Upper lobe of left lung (tissue), 6 donors: Measurements from ENCODE around the gene MEAK7. TPM values are rescaled to one million over a fixed set of nuclear protein-coding genes. Genes with fewer than 3 reads are reported as not detected.
"Not testable (repeated sequence)": the region's sequence is repeated elsewhere in the genome, so short reads cannot be mapped to it uniquely, and the experiment has no call there.

Experiments used
- ATAC-seq, 2 donors: fragments of 200-7000 bp; cut with Tn5 transposase; one replicate each; pipeline ENCODE4 v1.9.1; 2022; ENCODE audit warnings: mild to moderate bottlenecking in 2 of 2, moderate library complexity in 2 of 2; ENCODE audit not compliant: low FRiP score in 2 of 2
- DNase-seq, 2 donors: peaks; one replicate each; pipeline ENCODE4 v3.0.0-alpha.2; 2019 to 2020
- H3K27ac ChIP-seq, 4 donors: fragments of 200-600 bp; sonication (generic); one replicate each; pipeline ENCODE4 v1.5.1; 2016 to 2019
- H3K27me3 ChIP-seq, 4 donors: fragments of 200-600 bp; sonication (generic); one replicate each; pipeline ENCODE4 v1.5.1; 2017 to 2019
- H3K36me3 ChIP-seq, 4 donors: fragments of 200-600 bp; sonication (generic); one replicate each; pipeline ENCODE4 v1.5.1; 2016 to 2019
- H3K4me1 ChIP-seq, 4 donors: fragments of 200-600 bp; sonication (generic); one replicate each; pipeline ENCODE4 v1.5.1; 2018 to 2019
- H3K4me3 ChIP-seq, 4 donors: fragments of 200-600 bp; sonication (generic); one replicate each; pipeline ENCODE4 v1.5.1; 2017 to 2019; ENCODE audit warnings: mild to moderate bottlenecking in 2 of 4, moderate library complexity in 1 of 4
- H3K9me3 ChIP-seq, 4 donors: fragments of 200-600 bp; sonication (generic); one replicate each; pipeline ENCODE4 v1.5.1; 2018 to 2019
- EP300 ChIP-seq, 4 donors: sonication (generic); formaldehyde crosslinking; IDR thresholded peaks; one replicate each; pipeline ENCODE4 v1.5.1; 2017; ENCODE audit warnings: antibody characterized with exemption in 4 of 4, control low read depth in 2 of 4
- POLR2A ChIP-seq, 4 donors: fragments of 450-650 bp; IDR thresholded peaks; one replicate each; pipeline ENCODE4 v1.5.1; 2016 to 2017; ENCODE audit warnings: antibody characterized with exemption in 4 of 4, mild to moderate bottlenecking in 2 of 4
- POLR2AphosphoS5 ChIP-seq, 2 donors: sonication (generic); formaldehyde crosslinking; IDR thresholded peaks; one replicate each; pipeline ENCODE4 v1.5.1; 2017; ENCODE audit warnings: antibody characterized with exemption in 2 of 2
- whole genome bisulfite sequencing, 2 donors: methylation state at CpG; one replicate each; pipeline ENCODE4 v1.1.5; 2017 to 2018; 5-methylcytosine and 5-hydroxymethylcytosine counted together
- total RNA-seq, 6 donors: library from RNA; depleted of rRNA in 4 of 6; stranded (reverse); fragments of >200 nt in 4 of 6; gene quantifications; one replicate each; pipeline versions ENCODE4 v1.1.0 to v1.2.1, GENCODE V29; 2016 to 2021
- TF ChIP-seq, protein P1 (sequence below), 6 experiments: fragments of 450-650 bp in 4 of 6; fragments of 200-600 bp in 2 of 6; sonication (generic) in 2 of 6; IDR thresholded peaks; one replicate each; pipeline ENCODE4 v1.5.1; 2016 to 2019; ENCODE audit warnings: antibody characterized with exemption in 6 of 6
- donor health status: DM: no; HTN: no; CAD: no; lungs with moderate emphysema.
- donor health status: DM: no; HTN: yes; CAD: no; lungs with severe emphysema.

MEAK7 gene
- total RNA-seq, 6 donors from 2014 or later, result 8.5 to 32.8 (median 12.2) TPM

DNA sequence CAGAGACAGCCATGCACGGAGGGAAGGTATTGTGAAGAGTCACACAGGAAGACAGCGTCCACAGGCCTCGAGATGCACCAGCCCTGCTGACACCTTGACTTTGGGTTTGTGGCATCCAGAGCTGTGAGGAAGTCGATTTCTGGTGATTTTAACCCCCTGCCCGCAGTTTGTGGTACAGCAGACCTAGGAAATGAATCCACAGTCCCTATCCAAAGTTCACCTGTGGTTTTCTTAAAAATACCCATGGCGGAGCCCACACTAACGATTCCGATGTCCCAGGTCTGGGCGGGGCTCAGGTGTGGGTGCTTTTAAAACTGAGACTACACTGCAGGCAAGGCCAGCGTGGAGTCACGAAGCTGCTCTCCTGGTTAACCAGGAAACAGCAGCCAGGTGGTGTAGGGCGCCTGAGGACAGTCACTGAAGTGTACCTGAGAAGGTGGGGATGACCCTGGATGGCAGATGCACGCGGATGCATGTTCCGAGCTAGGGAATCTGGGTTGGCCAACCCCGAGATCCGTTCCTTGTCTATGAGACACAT lies 14.4 kb upstream of the MEAK7 start:
- Histone ChIP-seq H3K27ac (no peak overlapping the region), H3K4me1 (peaks cover 0 to 18% (median 5%) of the 10 kb centered on the region in 4 donors), H3K9me3 (no peaks in the 10 kb centered on the region), H3K4me3 (no peak overlapping the region), H3K27me3 (no peaks in the 10 kb centered on the region), H3K36me3 (no peaks in the 10 kb centered on the region)
- no peak for DNase-seq
- ATAC-seq, result no peak
- WGBS, 2 donors, result 82 to 89% methylated on average over 9 to 17 of the region's 17 CpGs
- TF ChIP-seq POLR2A (IDR thresholded peaks at IDR 0.05) (no peak), EP300 (IDR thresholded peaks at IDR 0.05) (no peak), POLR2AphosphoS5 (IDR thresholded peaks at IDR 0.05) (no peak)
- TF ChIP-seq, protein P1, sequence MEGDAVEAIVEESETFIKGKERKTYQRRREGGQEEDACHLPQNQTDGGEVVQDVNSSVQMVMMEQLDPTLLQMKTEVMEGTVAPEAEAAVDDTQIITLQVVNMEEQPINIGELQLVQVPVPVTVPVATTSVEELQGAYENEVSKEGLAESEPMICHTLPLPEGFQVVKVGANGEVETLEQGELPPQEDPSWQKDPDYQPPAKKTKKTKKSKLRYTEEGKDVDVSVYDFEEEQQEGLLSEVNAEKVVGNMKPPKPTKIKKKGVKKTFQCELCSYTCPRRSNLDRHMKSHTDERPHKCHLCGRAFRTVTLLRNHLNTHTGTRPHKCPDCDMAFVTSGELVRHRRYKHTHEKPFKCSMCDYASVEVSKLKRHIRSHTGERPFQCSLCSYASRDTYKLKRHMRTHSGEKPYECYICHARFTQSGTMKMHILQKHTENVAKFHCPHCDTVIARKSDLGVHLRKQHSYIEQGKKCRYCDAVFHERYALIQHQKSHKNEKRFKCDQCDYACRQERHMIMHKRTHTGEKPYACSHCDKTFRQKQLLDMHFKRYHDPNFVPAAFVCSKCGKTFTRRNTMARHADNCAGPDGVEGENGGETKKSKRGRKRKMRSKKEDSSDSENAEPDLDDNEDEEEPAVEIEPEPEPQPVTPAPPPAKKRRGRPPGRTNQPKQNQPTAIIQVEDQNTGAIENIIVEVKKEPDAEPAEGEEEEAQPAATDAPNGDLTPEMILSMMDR (IDR thresholded peaks at IDR 0.05), result no peak

DNA sequence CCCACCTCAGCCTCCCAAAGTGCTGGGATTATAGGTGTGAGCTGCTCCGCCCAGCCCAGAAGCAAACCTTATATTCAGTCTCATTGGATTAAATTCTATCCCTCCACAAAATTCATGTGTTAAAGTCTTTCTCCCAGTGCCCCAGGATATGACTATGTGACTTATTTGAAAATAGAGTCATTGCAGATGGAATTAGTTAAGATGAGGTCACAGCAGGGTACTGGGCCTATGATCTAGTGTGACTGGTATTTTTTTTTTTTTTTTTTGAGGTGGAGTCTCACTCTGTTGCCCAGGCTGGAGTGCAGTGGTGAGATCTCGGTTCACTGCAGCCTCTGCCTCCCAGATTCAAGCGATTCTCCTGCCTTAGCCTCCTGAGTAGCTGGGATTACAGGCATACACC lies 13.8 kb upstream of the MEAK7 start:
- WGBS, 2 donors, result 88 to 100% methylated on average over 3 of the region's 3 CpGs
- H3K27ac ChIP-seq, H3K4me3 ChIP-seq, H3K36me3 ChIP-seq, H3K27me3 ChIP-seq, H3K9me3 ChIP-seq, DNase-seq: not testable (repeated sequence)
- peaks cover 0 to 18% (median 5%) of the 10 kb centered on the region in 4 donors for H3K4me1 ChIP-seq
- peak in 1 of 2 donors; percentile 25 for ATAC-seq

DNA sequence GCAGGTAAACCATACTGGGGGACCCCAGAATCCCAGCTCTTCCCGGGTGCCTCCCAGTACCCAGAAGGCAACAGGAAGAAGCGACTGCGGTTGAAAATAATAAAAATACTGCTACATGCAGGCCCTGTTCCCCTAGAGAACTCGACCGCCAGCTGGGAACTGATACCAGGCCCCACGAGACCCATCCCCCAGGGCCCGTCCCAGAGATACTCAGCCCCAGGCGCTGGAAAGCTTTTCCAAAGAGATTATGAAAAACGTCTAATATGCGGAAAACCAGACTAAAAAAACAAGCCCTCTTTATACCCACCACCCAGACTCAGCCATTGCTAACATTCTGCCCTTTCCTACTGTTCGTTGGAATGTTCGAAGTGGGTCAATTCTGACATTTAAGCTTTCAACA lies 12.9 kb upstream of the MEAK7 start:
- Histone ChIP-seq H3K36me3 (no peaks in the 10 kb centered on the region), H3K27me3 (no peaks in the 10 kb centered on the region), H3K27ac (no peak overlapping the region), H3K4me1 (peaks cover 0 to 18% (median 5%) of the 10 kb centered on the region in 4 donors), H3K9me3 (no peaks in the 10 kb centered on the region), H3K4me3 (no peak overlapping the region)
- DNase-seq (no peak), ATAC-seq (no peak)
- TF ChIP-seq EP300 (IDR thresholded peaks at IDR 0.05) (no peak), POLR2AphosphoS5 (IDR thresholded peaks at IDR 0.05) (no peak), POLR2A (IDR thresholded peaks at IDR 0.05) (no peak)
- TF ChIP-seq, protein P1 (IDR thresholded peaks at IDR 0.05), result no peak
- WGBS, 2 donors, result 85 to 89% methylated on average over 12 of the region's 12 CpGs

DNA sequence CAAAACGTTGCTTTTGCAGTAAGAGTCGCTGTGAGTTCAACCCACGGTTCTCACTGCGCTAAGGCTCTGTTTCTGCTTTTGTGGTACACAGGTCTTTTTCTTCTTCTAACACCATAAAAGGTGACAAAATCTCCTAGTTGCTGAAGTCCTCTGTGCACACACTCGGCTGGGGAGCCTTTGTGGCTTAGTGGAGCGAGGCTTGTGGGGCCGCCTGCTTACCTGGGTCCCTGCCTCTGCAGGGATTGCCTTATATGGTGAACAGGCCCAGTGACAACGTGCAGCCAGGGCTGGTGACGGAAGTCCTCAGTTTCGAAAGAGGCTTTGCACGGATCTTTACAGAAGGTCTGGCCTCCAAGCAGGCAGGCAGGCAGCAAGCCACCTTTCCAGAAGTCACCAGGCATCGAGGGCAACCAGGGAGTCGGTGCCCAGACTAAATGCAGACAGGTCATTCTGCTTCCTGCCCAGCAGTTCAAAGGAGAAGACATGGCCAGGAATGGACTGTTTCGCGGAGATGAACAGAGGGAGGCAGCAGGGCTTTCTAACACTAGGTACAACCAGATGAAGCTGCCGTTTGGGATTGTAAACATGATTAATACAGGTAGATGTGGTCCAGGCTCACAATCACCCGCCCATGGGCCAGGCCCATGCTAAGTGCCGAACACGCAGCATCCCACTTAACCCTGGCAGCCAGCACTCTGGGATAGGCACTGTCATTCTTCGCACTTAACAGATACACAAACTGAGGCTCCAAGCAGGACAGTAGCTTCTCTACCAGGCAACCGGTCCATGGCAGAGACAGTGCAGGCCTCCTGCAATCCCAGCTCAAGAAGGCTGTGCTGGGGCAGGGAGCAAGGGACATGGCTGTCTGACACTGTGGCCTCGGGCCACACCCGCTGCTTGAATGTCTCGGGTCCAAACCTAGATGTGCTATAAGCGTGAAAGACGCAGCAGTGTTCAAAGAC lies 10.7 kb upstream of the MEAK7 start:
- ATAC-seq, result peak; percentile 34 to 59
- no peaks in the 10 kb centered on the region for H3K36me3 ChIP-seq
- peak overlapping the region in 3 of 4 donors; percentile 18 to 52 (median 36) for H3K27ac ChIP-seq
- 68 to 74% methylated on average over 17 to 26 of the region's 26 CpGs for WGBS, 2 donors
- DNase-seq, result peak in 1 of 2 donors; percentile 83
- H3K27me3 ChIP-seq, result no peaks in the 10 kb centered on the region
- H3K4me3 ChIP-seq, result no peak overlapping the region
- peaks cover 0 to 13% (median 8%) of the 10 kb centered on the region in 4 donors for H3K4me1 ChIP-seq
- no peaks in the 10 kb centered on the region for H3K9me3 ChIP-seq
- no peak for TF ChIP-seq EP300 (IDR thresholded peaks at IDR 0.05)
- TF ChIP-seq, protein P1 (IDR thresholded peaks at IDR 0.05), result no peak
- peak in 1 of 2 donors; percentile 23 for TF ChIP-seq POLR2AphosphoS5 (IDR thresholded peaks at IDR 0.05)
- TF ChIP-seq POLR2A (IDR thresholded peaks at IDR 0.05), result peak in 1 of 4 donors; percentile 20

DNA sequence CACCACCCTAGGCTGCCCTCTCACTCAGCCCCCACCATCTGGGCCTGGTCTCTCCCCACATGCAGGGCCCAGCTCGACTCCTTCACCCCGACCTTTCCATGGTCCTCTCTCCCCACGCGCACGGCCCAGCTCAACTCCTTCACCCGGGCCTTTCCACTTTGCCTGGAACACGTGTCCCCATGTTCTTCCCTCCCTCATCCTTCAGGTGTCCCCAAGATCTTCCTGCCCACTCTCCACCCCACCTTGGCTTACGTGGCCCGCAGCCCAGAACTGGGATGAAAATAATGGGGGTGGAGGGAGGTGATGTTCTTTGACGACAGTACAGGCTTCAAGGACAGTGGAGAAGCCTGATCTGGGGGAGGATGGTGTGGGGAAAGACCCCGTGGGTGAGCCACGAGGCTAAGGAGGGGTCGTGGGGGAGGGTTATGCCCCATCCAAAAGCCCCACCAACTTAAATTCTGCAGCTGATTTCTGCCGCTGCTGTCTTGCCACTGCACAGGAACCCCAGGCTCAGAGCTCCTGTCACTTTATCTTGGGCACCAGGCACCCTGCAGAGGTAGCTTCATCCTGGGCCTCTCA lies 9.9 kb upstream of the MEAK7 start:
- TF ChIP-seq POLR2AphosphoS5 (IDR thresholded peaks at IDR 0.05) (no peak), EP300 (IDR thresholded peaks at IDR 0.05) (no peak), POLR2A (IDR thresholded peaks at IDR 0.05) (no peak)
- TF ChIP-seq, protein P1 (IDR thresholded peaks at IDR 0.05), result no peak
- Histone ChIP-seq H3K36me3 (no peaks in the 10 kb centered on the region), H3K27ac (peak overlapping the region in 3 of 4 donors; percentile 18 to 71 (median 36)), H3K4me3 (no peak overlapping the region), H3K27me3 (no peaks in the 10 kb centered on the region), H3K9me3 (no peaks in the 10 kb centered on the region), H3K4me1 (peaks cover 0 to 13% (median 8%) of the 10 kb centered on the region in 4 donors)
- 71 to 74% methylated on average over 14 of the region's 14 CpGs for WGBS, 2 donors
- DNase-seq (no peak), ATAC-seq (peak in 1 of 2 donors; percentile 3)
